Activated T-helper 2 cell treated with anti-CD3 and anti-CD28 coated beads, Interferon-gamma antibody, Interleukin-2, Interleukin-4, amounts not matched to agents 10 μg/mL and 5 μg/mL and 100 μg/mL, durations not matched to agents 14 hours and 24 hours and 36 hours (primary cell): ENCODE data around the gene SCGB1A1. TPM values are rescaled to one million over a fixed set of nuclear protein-coding genes. Genes with fewer than 3 reads are reported as not detected.

Source experiments
- DNase-seq: peaks from one replicate; pipeline ENCODE4 v3.0.0; 2021; ENCODE audit warnings: low spot score
- H3K27ac Mint-ChIP-seq: one replicate; pipeline ENCODE4 v1.8.0; 2021; ENCODE audit warnings: mixed read lengths
- H3K27me3 Mint-ChIP-seq: one replicate; pipeline ENCODE4 v1.8.0; 2021; ENCODE audit warnings: low read depth, mixed read lengths
- H3K36me3 Mint-ChIP-seq: one replicate; pipeline ENCODE4 v1.8.0; 2021; ENCODE audit warnings: low read depth, mixed read lengths
- H3K4me1 Mint-ChIP-seq: one replicate; pipeline ENCODE4 v1.8.0; 2021; ENCODE audit warnings: low read depth, mixed read lengths
- H3K4me3 Mint-ChIP-seq: one replicate; pipeline ENCODE4 v1.8.0; 2021; ENCODE audit warnings: low read depth, mild to moderate bottlenecking, moderate library complexity, mixed read lengths
- H3K9me3 Mint-ChIP-seq: one replicate; pipeline ENCODE4 v1.8.0; 2021; ENCODE audit warnings: mixed read lengths
- intact Hi-C: fragments of 100-400 bp; cut with micrococcal nuclease; formaldehyde crosslinking; loops from one replicate; pipeline ENCODE4 v1.15.1; 2023
- total RNA-seq: library from RNA; stranded (reverse); gene quantifications from 2 replicates; pipeline ENCODE4 v1.2.3, GENCODE V29; 2022

SCGB1A1 gene
- total RNA-seq, 1 donor from 2014 or later, result not detected

DNA sequence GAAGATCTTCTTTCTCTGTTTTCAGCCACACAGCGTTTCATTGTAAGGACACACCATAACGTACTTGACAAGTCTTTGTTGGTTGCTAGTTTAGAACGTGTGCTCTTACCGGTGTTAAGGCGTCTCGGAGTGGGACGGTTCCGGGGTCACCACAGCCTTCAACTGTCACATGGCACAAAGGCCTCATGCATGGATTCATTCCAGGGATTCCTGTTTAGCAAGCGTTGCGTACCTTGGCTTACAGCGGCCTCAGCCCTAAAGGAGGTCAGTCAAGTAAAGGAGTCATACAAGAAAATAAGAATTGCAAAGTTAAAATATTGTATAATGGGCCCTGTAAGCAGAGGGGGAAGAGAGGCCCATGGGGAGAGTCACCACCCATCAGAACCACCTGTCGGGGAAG lies 2.2 kb upstream of the SCGB1A1 start:
- H3K9me3 Mint-ChIP-seq, result no peaks in the 10 kb centered on the region
- intact Hi-C loops, result no loop called here
- no peak overlapping the region for H3K4me3 Mint-ChIP-seq
- no peaks in the 10 kb centered on the region for H3K4me1 Mint-ChIP-seq
- DNase-seq, result no peak
- H3K36me3 Mint-ChIP-seq, result no peaks in the 10 kb centered on the region
- no peaks in the 10 kb centered on the region for H3K27me3 Mint-ChIP-seq
- H3K27ac Mint-ChIP-seq, result no peak overlapping the region

DNA sequence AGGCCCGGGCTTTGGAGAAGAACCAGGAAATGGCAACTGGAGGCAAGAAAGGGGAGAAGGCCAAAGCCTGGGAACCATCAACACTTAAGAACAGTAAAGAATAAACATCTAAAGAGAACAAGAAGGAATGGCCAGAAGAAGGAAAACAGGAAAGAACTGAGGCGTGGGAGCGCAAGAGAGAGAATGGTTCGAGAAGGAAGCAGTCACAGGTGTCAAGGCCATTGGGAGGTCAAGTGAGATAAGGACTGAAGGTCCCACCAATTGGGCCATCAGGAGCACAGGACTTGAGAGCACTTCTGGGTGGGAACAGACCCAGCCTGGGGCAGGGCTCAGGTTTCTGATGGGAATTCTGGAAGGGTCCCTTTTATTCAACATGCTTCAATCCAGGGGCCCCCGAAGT lies 697 bp upstream of the SCGB1A1 start:
- Mint-ChIP-seq H3K27ac (no peak overlapping the region), H3K36me3 (no peaks in the 10 kb centered on the region), H3K27me3 (no peaks in the 10 kb centered on the region), H3K4me1 (no peaks in the 10 kb centered on the region), H3K4me3 (no peak overlapping the region), H3K9me3 (no peaks in the 10 kb centered on the region)
- no peak for DNase-seq
- intact Hi-C loops, result no loop called here

DNA sequence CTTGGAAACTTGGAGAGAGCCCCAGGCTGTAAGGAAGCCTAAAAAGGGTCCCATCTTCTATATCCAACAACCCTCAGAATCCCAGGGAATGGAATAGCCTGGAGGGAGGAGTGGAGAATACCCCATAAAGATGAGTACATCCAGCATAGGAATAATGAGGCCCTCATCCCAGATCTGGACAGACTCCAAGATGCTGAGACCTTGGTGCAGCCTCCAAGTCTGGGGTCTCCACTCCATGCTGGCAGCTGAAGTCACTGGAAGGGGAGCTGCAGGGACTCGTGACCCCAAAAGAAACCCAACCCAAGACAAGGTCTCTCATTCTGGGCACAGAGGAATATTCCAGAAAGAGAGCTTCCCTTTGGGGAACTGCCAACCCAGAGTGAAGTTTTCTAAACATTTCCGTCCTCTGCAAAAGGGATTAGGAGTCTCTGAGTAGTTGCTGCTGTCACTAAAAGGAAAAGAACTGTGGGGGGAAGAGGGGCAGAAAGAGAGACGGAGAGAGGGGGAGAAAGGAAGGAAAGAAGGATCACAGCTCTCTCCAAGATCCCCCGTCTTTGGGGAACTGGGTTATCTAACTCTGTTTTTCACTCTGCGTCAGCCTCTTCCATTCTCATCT lies 589 bp downstream of the SCGB1A1 start:
- DNase-seq, result no peak
- no peak overlapping the region for H3K27ac Mint-ChIP-seq
- no peak overlapping the region for H3K4me3 Mint-ChIP-seq
- no peaks in the 10 kb centered on the region for H3K36me3 Mint-ChIP-seq
- no peaks in the 10 kb centered on the region for H3K9me3 Mint-ChIP-seq
- no peaks in the 10 kb centered on the region for H3K27me3 Mint-ChIP-seq
- intact Hi-C loops, result no loop called here
- H3K4me1 Mint-ChIP-seq, result no peaks in the 10 kb centered on the region

DNA sequence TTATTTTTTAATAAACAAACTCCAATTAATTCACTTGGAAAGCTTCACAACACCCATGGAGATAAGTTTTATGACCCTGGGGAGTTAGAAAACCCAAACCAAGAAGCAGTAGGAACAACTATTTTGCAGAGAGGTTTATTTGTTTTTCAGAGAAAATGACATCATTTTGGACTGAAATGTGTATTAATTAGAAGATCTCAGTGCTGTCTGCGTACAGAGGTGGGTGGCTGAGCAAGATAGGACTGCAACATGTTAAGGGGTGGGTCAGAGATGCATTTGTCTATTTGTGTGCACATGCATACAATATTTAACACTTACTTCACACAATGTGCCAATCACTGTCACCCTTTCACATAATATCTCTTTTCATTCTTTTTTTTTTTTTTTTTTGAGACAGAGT lies 1.1 kb downstream of the SCGB1A1 start:
- Mint-ChIP-seq H3K4me3 (no peak overlapping the region), H3K36me3 (no peaks in the 10 kb centered on the region), H3K9me3 (no peaks in the 10 kb centered on the region), H3K27me3 (no peaks in the 10 kb centered on the region), H3K4me1 (peaks cover 2% of the 10 kb centered on the region), H3K27ac (no peak overlapping the region)
- DNase-seq, result no peak
- intact Hi-C loops, result loop anchor here (5.0 to 10.0 kb wide), 3 partner anchors 33 to 275 kb away; no protein-coding TSS in a partner anchor

DNA sequence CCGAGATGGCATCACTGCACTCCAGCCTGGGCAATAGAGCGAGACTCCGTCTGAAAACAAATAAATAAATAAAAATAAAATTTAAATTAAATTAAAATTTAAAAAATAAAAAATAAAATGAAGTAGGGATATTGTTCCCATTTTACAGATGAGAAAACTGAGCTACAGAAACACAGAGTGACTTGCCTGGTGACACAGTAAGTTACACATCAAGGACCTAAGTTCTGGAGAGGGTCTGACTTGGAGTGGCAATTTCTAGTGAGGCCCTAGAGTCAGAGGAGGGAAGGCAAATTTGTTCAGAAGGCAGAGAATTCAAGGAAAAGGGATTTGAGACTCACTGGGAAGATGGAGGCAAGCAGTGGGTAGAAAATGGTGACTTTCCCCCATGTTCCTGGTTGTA lies 2.0 kb downstream of the SCGB1A1 start:
- Mint-ChIP-seq H3K27ac (no peak overlapping the region), H3K36me3 (no peaks in the 10 kb centered on the region), H3K27me3 (no peaks in the 10 kb centered on the region), H3K4me3 (no peak overlapping the region), H3K9me3 (no peaks in the 10 kb centered on the region), H3K4me1 (peaks cover 2% of the 10 kb centered on the region)
- intact Hi-C loops, result loop anchor here (5.0 to 10.0 kb wide), 3 partner anchors 34 to 274 kb away; no protein-coding TSS in a partner anchor
- DNase-seq, result no peak

DNA sequence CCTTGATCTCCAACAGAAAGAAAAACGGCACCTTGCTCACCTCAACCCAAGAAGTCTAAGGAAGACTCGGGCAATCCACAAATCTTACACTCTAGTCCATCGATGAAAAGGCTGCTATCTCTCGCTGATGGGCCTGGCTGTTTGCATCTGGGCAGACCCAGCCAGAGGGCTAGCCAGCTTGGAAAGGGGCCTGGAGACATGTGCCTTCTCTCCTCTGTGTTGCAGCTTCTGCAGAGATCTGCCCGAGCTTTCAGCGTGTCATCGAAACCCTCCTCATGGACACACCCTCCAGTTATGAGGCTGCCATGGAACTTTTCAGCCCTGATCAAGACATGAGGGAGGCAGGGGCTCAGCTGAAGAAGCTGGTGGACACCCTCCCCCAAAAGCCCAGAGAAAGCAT lies 3.2 kb downstream of the SCGB1A1 start:
- Mint-ChIP-seq H3K27me3 (no peaks in the 10 kb centered on the region), H3K36me3 (no peaks in the 10 kb centered on the region), H3K9me3 (no peaks in the 10 kb centered on the region), H3K27ac (no peak overlapping the region), H3K4me1 (peaks cover 10% of the 10 kb centered on the region), H3K4me3 (no peak overlapping the region)
- intact Hi-C loops, result loop anchor here (5.0 to 10.0 kb wide), 3 partner anchors 35 to 273 kb away; no protein-coding TSS in a partner anchor
- DNase-seq, result no peak

DNA sequence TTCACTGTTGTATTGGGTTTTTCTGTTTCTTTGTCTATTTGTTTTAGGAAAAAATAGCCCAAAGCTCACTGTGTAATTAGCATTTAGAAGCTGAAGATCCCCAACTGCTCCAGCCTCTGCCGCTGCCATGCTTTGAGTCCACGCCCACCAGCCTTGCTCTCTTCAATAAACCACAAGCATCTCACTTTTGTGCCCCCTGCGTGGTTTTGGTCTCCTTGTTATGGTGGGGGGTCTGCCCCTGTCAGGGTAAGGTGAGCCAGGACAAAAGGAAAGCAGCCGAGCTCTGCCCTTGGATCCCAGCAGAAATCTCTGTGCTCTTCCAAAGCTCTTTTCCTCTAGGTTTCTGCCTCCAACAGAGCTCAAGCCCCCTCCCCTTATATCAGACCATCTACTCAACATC lies 4.2 kb downstream of the SCGB1A1 start:
- no peak overlapping the region for H3K4me3 Mint-ChIP-seq
- DNase-seq, result no peak
- H3K9me3 Mint-ChIP-seq, result no peaks in the 10 kb centered on the region
- no peaks in the 10 kb centered on the region for H3K36me3 Mint-ChIP-seq
- no peaks in the 10 kb centered on the region for H3K27me3 Mint-ChIP-seq
- intact Hi-C loops, result loop anchor here (5.0 to 10.0 kb wide), 3 partner anchors 36 to 272 kb away; no protein-coding TSS in a partner anchor
- H3K27ac Mint-ChIP-seq, result no peak overlapping the region
- peaks cover 16% of the 10 kb centered on the region for H3K4me1 Mint-ChIP-seq

DNA sequence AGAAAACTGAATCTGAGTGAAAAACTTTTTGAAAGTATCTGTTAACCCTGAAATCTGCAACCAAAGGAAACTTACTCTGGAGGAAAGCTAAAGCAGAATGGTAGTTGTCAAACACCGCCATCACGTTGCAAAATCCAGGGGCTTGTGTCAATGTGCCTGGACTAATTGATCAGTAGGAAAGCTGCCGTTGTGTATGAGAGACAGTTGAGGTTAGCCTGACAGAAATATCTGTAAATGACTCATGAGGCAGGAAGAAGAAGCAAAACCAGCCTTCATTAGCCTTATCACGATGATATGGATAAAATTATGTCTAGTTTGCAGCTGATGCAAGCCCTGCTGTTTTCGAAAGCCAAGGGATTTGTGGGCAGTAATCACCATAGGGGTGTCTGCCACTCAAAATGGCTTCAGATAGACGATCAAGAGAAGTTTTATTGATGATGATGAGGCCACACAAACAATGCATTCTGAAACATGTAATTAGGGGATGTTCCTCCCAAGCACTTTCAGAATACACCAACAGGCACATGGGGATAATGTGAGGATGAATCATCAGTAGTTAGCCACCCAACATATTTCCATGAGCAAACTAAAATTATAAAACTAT lies 8.9 kb downstream of the SCGB1A1 start:
- DNase-seq, result peak; percentile 26
- H3K27ac Mint-ChIP-seq, result peak overlapping the region; percentile 89
- no peaks in the 10 kb centered on the region for H3K9me3 Mint-ChIP-seq
- no peaks in the 10 kb centered on the region for H3K27me3 Mint-ChIP-seq
- no peaks in the 10 kb centered on the region for H3K36me3 Mint-ChIP-seq
- H3K4me3 Mint-ChIP-seq, result peak overlapping the region; percentile 43
- intact Hi-C loops, result loop anchor here (1.0 to 10.0 kb wide), 4 partner anchors 112 to 267 kb away; no protein-coding TSS in a partner anchor
- H3K4me1 Mint-ChIP-seq, result peaks cover 53% of the 10 kb centered on the region

DNA sequence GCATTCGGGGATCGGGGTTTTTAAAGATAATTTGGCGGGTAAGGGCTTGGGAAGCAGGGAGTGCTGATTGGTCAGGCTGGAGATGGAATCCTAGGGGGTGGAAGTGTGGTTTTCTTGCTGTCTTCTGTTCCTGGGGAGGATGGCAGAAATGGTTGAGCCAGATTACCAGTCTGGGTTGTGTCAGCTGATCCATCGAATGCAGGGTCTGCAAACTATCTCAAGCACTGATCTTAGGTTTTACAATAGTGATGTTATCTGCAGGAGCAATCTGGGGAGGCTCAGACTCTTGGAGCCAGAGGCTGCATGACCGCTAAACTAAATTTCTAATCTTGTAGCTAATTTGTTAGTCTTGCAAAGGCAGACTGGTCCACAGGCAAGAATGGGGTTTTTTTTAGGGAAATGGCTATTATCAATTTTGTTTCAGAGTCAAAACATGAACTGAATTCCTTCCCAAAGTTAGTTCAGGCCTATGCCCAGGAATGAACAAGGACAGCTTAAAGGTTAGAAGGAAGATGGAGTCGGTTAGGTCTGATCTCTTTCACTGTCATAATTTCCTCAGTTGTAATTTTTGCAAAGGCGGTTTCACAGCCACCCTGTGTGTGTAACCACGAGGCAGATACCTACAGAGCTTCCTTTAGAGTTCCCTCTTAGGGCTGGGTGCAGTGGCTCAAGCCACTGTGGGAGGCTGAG lies 10.2 kb downstream of the SCGB1A1 start:
- intact Hi-C loops, result loop anchor here (10.0 kb wide), 1 partner anchor 266 kb away; no protein-coding TSS in a partner anchor
- Mint-ChIP-seq H3K9me3 (no peaks in the 10 kb centered on the region), H3K4me1 (peaks cover 61% of the 10 kb centered on the region), H3K27me3 (no peaks in the 10 kb centered on the region), H3K4me3 (no peak overlapping the region), H3K36me3 (no peaks in the 10 kb centered on the region), H3K27ac (peak overlapping the region; percentile 89)
- no peak for DNase-seq

DNA sequence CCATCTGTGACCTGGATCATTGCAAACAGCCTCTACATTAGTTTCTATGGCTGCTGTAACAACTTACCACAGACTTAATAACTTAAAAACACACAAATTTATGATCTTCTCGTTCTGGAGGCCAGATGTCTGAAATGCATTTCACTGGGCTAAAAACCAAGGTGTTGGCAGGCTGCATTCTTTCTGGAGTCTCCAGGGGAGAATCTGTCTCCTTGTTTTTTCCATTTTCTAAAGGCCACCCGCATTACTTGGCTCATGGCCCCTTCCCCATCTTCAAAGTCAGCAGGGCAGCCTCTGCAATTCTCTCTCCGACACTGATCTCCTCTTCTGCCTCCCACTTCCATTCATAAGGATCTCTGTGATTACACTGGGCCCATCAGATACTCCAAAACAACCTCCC lies 11.6 kb downstream of the SCGB1A1 start:
- peak overlapping the region; percentile 15 for H3K27ac Mint-ChIP-seq
- H3K36me3 Mint-ChIP-seq, result no peaks in the 10 kb centered on the region
- no peaks in the 10 kb centered on the region for H3K27me3 Mint-ChIP-seq
- intact Hi-C loops, result no loop called here
- H3K9me3 Mint-ChIP-seq, result no peaks in the 10 kb centered on the region
- H3K4me1 Mint-ChIP-seq, result peaks cover 67% of the 10 kb centered on the region
- H3K4me3 Mint-ChIP-seq, result no peak overlapping the region
- no peak for DNase-seq

DNA sequence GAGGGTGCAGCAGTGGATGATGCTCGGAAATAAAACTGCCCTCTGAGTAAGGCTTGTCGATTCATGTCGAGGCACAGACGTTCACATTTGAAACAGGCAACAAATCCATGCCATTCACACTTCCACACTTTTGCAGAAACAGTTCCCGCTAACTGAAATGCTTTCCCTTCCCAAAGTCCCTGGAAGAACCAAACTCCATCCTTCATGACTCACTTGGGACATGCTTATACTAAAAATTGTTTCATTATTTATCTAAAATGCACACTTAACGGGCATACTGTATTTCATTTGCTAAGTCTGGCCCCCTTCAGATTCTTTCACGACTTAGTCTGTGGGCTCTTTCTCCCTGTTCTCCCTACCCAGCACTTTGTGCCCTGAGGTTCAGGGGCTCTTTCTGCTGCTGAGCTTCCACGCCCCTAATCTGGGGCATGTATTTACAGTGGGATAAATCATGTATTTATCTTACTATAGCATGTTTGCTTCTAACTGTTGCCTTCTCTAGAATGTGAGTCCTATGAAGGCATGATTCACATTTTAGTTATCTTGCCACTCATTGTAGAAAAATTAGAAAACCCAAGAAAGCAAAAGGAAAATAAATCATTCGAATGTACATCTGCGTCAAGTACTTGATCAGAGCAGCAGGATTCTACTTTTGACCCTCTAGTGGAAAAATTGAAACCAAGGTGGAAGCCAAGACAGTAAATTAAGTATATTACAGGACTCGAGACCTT lies 12.5 kb downstream of the SCGB1A1 start:
- no peaks in the 10 kb centered on the region for H3K27me3 Mint-ChIP-seq
- H3K4me3 Mint-ChIP-seq, result no peak overlapping the region
- intact Hi-C loops, result no loop called here
- peaks cover 71% of the 10 kb centered on the region for H3K4me1 Mint-ChIP-seq
- no peaks in the 10 kb centered on the region for H3K36me3 Mint-ChIP-seq
- H3K9me3 Mint-ChIP-seq, result no peaks in the 10 kb centered on the region
- H3K27ac Mint-ChIP-seq, result peak overlapping the region; percentile 9
- no peak for DNase-seq

DNA sequence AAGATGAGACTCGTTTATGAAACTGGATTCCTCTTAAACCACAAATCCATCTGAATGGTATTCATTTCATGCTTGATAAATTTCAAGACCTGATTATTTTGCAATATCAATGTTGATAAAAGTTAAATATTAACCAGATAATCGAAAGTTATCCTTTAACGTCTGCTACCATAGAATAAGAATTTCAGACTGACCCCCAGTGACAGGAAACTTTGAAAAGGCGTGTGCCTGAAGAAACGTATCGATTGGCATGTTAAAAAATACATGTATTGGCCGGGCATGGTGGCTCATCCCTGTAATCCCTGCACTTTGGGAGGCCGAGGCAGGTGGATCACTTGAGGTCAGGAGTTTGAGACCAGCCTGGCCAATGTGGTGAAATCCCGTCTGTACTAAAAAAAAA lies 13.9 kb downstream of the SCGB1A1 start:
- no peak overlapping the region for H3K27ac Mint-ChIP-seq
- peaks cover 63% of the 10 kb centered on the region for H3K4me1 Mint-ChIP-seq
- no peaks in the 10 kb centered on the region for H3K36me3 Mint-ChIP-seq
- no peak overlapping the region for H3K4me3 Mint-ChIP-seq
- H3K9me3 Mint-ChIP-seq, result no peaks in the 10 kb centered on the region
- intact Hi-C loops, result no loop called here
- DNase-seq, result no peak
- no peaks in the 10 kb centered on the region for H3K27me3 Mint-ChIP-seq
